ENCODE data around the gene JUN. TPM values are rescaled to one million over a fixed set of nuclear protein-coding genes. Genes with fewer than 3 reads are reported as not detected.

Gene JUN
- polyA plus RNA-seq, 1 donor from 2014 or later: 217 TPM

- Mint-ChIP-seq H3K4me3 (no peak overlapping the region), H3K27ac (no peak overlapping the region), H3K36me3 (no peaks in the 10 kb centered on the region), H3K4me1 (no peaks in the 10 kb centered on the region), H3K27me3 (peaks cover 8% of the 10 kb centered on the region), H3K9me3 (no peaks in the 10 kb centered on the region)
Measured at GRCh38 chr1:58745666-58746065, 38.2 kb downstream of the JUN start.

- no peak overlapping the region for H3K27ac Mint-ChIP-seq
Measured at GRCh38 chr1:58745117-58745516, 38.7 kb downstream of the JUN start.

GRCh38 chr1:58741678-58742553, 41.9 kb downstream of the JUN start:
- no peak overlapping the region for H3K4me3 Mint-ChIP-seq

More at GRCh38 chr1:58745117-58745516, 38.7 kb downstream of the JUN start:
- Mint-ChIP-seq H3K9me3 (no peaks in the 10 kb centered on the region), H3K36me3 (no peaks in the 10 kb centered on the region), H3K27me3 (peaks cover 8% of the 10 kb centered on the region), H3K4me3 (no peak overlapping the region), H3K4me1 (no peaks in the 10 kb centered on the region)

GRCh38 chr1:58739856-58740466, 43.9 kb downstream of the JUN start:
- H3K9me3 Mint-ChIP-seq: no peaks in the 10 kb centered on the region
- H3K4me3 Mint-ChIP-seq: no peak overlapping the region
- no peaks in the 10 kb centered on the region for H3K36me3 Mint-ChIP-seq
- peaks cover 0 to 2% (median 1%) of the 10 kb centered on the region in 3 donors for H3K4me1 Mint-ChIP-seq
- peaks cover 3% of the 10 kb centered on the region for H3K27me3 Mint-ChIP-seq
- H3K27ac Mint-ChIP-seq: no peak overlapping the region

More at GRCh38 chr1:58741678-58742553, 41.9 kb downstream of the JUN start:
- no peak overlapping the region for H3K27ac Mint-ChIP-seq
- no peaks in the 10 kb centered on the region for H3K9me3 Mint-ChIP-seq
- H3K27me3 Mint-ChIP-seq: peaks cover 8% of the 10 kb centered on the region
- no peaks in the 10 kb centered on the region for H3K36me3 Mint-ChIP-seq
- peaks cover 0 to 2% (median 1%) of the 10 kb centered on the region in 3 donors for H3K4me1 Mint-ChIP-seq

GRCh38 chr1:58738876-58739275, 45.0 kb downstream of the JUN start:
- no peaks in the 10 kb centered on the region for H3K9me3 Mint-ChIP-seq
- peaks cover 0 to 2% (median 1%) of the 10 kb centered on the region in 3 donors for H3K4me1 Mint-ChIP-seq
- peaks cover 4% of the 10 kb centered on the region for H3K27me3 Mint-ChIP-seq
- H3K36me3 Mint-ChIP-seq: no peaks in the 10 kb centered on the region
- no peak overlapping the region for H3K4me3 Mint-ChIP-seq
- H3K27ac Mint-ChIP-seq: no peak overlapping the region

- no peaks in the 10 kb centered on the region for H3K36me3 Mint-ChIP-seq
- no peak overlapping the region for H3K27ac Mint-ChIP-seq
- H3K9me3 Mint-ChIP-seq: no peaks in the 10 kb centered on the region
- H3K4me1 Mint-ChIP-seq: peaks cover 0 to 2% (median 1%) of the 10 kb centered on the region in 3 donors
- no peak overlapping the region for H3K4me3 Mint-ChIP-seq
- H3K27me3 Mint-ChIP-seq: peaks cover 4% of the 10 kb centered on the region
Measured at GRCh38 chr1:58735586-58735985, 48.3 kb downstream of the JUN start.

- H3K4me3 Mint-ChIP-seq: no peak overlapping the region
- no peaks in the 10 kb centered on the region for H3K9me3 Mint-ChIP-seq
- H3K27me3 Mint-ChIP-seq: peaks cover 4% of the 10 kb centered on the region
- H3K4me1 Mint-ChIP-seq: peaks cover 0 to 2% (median 0%) of the 10 kb centered on the region in 3 donors
- no peak overlapping the region for H3K27ac Mint-ChIP-seq
- no peaks in the 10 kb centered on the region for H3K36me3 Mint-ChIP-seq
Measured at GRCh38 chr1:58734630-58735029, 49.2 kb downstream of the JUN start.

GRCh38 chr1:58732087-58732775, 51.6 kb downstream of the JUN start:
- no peak overlapping the region for H3K4me3 Mint-ChIP-seq
- H3K4me1 Mint-ChIP-seq: peaks cover 0 to 2% (median 0%) of the 10 kb centered on the region in 3 donors
- H3K36me3 Mint-ChIP-seq: no peaks in the 10 kb centered on the region
- H3K9me3 Mint-ChIP-seq: no peaks in the 10 kb centered on the region
- H3K27me3 Mint-ChIP-seq: peaks cover 4% of the 10 kb centered on the region
- no peak overlapping the region for H3K27ac Mint-ChIP-seq

Other genes starting within 250 kb of the JUN start
- gene OMA1, start 237.3 kb downstream of the JUN start, polyA plus RNA-seq: 38.4 TPM
- not detected for gene TACSTD2, start 206.8 kb downstream of the JUN start, polyA plus RNA-seq
- 23.1 TPM for gene MYSM1, start 84.0 kb downstream of the JUN start, polyA plus RNA-seq

Measured in IgD-negative memory B cell (primary cell).